Measurements from ENCODE around the gene SOCS2.

Gene SOCS2

DNA sequence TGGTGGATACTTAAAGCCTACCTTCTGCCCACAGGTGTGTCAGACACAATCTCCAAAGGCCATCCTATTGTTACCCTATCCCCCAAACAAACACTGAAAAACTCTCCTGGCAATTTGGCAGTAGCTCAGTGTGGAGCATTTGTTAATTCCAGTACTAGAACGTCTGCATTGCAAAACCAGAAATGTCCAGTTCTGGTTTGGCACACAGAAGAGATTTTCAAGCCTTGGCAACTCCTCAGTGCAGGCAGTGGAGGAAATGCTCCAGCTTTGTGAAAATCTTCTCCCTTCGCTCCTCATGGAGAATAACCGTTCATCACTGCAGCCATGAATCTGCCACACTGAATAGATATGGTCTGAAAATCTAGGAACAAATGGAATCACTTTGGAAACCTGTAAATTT is 5.3 kb upstream of the SOCS2 start:
- no peak for DNase-seq (ENCODE audit: low read depth in 3 of 3)

DNA sequence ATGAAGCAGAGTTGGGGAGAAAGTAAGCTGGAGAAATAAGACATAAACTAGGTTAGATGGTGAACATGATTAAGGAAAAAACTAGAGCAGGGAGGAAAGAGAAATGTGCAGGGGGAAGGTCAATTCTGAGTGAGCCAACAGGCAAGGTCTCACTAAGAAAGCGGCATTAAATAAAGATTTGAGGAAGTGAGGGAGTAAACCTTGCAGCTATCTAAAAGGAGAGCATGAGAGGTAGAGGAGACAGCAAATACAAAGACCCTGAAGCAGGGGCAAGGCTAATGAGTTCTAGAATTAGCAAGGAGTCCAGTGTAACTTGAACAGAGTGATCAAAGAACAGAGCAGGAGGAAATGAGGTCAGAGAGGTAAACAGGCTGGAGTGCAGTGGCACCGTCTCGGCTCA is 4.4 kb upstream of the SOCS2 start:
- DNase-seq (ENCODE audit: low read depth in 3 of 3), result no peak

DNA sequence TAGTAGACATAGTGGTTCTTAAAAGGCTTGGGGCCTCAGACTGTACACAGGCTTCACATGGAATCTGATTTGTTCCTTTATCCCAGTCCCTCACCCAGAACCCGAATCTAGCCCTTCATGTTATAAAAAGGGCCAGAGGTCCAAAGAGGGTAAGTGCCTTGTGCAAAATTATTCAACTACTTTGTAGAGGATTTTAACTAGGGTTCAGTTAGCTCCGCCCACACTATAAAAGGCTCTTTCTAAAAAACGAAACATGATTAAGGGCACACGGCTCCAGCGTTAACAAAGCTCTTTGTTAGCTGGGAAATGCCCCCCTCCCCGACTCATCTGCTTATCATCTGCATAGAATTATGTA is 3.2 kb upstream of the SOCS2 start:
- no peak for DNase-seq (ENCODE audit: low read depth in 3 of 3)

DNA sequence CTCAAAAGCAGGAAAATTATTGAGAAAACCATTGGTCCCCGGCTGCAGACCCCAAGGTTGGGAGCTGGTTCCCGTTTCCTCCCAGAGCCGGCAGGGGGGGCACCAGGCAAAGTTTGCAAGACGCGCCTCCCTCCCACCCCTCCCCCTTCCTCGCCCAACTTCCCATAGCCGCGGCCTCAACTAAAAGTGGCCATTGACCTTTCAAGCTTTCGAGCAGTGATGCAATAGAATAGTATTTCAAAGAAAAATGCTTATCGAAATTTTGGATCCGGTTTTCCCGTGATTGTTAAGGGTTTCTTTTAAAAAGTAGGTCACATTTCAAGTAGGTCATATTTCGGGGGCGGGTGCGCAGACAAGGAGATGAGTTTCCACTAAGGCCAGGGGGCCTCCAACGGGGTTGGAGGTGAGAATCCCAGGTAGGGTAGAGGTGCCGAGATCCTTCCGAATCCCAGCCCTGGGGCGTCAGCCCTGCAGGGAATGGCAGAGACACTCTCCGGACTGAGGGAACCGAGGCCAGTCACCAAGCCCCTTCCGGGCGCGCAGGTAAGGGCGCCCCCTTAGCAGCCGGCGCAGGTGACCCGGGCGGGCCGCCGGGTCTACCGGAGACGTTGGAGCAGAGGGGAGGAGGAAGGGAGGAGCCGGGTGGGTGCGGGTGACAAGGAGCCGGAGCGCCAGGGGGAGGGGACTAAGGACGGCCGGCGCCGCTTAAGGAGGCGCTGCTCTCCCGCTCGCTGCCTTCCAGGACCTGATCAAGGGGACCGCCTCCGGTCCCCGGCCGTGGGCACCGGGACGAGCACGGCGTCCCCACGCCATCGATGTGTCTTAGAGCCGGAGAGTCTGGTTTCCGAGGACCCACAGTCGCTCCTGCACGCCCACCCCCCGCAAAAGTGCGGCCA is 2.6 kb upstream of the SOCS2 start:
- peak in 1 of 3 donors; percentile 75 for DNase-seq (ENCODE audit: low read depth in 3 of 3)

DNA sequence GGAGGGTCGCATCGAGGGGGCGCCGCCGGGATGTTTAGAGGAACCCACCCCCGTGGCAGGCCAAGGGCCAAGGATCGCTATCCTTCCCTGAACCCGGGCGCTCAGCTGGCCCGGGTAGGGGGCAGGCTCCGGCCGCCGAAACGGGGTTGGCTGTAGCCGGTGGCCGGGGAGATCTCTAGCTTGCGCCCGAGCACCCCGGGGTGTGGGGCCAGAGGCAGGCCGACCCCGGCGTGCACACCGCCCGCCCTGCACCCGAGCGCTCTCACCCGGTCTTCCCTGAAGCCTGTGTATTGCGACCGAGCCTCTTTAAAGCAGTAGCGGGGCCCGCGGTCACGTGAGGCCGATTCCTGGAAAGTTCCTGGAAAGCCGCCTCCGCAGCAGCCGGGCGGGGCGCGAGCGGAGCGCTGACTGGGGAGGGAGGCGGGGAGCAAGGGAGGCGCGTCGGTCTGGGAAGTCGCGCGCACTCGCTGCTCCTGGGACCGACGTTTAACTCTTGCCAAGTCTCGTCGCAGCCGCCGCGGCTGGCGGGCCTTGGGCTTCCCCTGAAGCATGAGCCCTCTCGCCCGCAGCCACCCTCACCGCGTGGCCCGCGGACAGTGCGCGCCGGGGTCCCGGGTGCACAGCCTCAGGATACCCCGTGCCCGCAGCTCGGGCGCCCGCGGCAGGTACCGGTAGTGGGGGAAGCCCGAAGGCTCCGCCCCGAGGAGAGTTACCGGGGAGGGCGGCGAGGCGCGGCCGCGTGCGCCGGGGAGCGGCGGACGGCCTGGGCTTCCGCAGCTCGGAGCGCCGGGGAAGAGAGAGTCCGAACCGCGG is 1.7 kb upstream of the SOCS2 start:
- peak; percentile 79 to 82 (median 80) for DNase-seq (ENCODE audit: low read depth in 3 of 3)

DNA sequence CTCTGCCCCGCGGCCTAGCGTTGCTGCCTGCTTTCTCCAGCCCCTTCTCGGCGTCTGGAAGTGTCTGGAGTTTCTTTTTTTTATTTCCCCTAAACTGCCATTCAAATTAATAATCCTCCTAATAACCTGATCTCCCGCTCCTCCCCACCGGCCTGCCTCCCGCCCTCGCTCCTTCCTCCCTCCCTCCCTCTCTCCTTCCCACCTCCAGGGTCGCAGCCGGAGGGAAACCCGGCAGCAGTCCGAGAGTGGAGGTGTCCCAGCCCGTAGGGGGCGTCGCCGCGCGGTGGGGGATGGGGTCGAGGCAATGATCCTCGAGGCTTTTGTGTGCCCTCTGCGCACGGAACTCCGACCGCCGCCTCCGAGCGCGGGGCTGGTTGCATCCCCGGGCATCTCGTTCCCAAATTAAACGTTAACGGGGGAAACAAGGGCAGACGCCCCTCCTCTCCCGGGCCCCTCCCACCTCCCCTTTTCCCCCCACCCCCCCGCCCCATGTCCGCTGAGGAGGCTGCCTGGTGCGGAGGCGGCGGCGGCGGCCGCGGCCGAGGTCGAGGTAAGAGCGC is 1.0 kb upstream of the SOCS2 start:
- DNase-seq (ENCODE audit: low read depth in 3 of 3), result peak in 1 of 3 donors; percentile 49

DNA sequence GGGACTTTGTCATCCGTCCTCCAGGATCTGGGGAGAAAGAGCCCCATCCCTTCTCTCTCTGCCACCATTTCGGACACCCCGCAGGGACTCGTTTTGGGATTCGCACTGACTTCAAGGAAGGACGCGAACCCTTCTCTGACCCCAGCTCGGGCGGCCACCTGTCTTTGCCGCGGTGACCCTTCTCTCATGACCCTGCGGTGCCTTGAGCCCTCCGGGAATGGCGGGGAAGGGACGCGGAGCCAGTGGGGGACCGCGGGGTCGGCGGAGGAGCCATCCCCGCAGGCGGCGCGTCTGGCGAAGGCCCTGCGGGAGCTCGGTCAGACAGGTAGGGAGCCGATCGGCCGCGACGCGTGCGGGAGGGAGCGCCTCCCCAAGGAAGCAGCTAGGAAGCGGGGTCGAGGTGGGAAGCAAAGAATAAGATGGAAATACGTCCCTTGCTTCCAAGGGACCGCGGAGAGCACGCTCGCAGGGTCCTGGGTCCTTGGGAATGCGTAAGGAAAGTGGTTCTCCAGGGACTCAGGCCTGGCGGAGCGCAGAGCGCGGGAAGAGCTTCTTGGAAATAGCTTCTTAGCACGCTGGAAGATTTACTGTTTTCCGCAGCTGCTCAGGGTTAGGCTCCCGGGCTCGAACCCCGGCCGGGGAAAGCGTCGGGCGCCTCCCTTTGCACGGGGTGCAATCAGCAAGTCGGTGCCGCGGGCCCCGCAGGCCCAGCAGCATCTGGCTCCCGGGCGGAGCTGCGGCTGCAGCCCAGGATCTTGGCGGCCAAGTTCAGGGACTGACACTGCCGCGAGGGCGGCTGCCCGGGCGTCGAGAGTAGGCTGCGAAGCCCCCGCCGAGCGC is 457 bp downstream of the SOCS2 start:
- peak in 1 of 3 donors; percentile 18 for DNase-seq (ENCODE audit: low read depth in 3 of 3)

DNA sequence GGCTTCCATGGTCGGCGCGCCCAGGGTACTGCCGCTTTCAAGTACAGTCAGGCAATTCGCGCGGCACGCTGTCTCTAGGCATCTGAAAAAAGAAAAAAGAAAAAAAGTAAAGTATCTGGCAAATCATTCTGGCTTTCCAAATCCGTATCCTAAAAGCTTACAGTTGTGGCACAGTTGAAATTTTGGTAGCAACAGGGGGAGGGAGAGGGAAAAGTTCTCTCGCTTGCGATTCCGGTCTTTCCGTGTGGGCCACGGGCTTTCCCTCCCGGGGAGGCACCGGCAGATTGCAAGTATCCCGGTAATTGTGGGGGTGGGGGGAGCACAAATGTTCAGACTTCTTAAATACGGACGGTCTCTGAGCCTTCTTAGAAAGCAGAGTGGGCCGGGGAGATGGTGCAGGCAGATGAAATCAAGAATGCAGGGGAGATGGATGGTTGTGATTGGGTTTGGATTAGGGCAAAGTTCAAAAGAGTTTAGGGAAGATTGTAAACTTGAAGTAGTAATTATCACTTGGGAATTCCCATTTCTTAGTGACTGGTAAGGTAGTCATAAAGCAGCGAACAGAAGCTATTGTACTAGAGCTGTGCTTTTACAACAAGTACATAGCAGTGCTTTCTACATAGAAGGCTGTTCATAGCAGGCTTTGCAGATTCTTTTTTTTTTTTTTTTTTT is 1.2 kb downstream of the SOCS2 start:
- no peak for DNase-seq (ENCODE audit: low read depth in 3 of 3)

DNA sequence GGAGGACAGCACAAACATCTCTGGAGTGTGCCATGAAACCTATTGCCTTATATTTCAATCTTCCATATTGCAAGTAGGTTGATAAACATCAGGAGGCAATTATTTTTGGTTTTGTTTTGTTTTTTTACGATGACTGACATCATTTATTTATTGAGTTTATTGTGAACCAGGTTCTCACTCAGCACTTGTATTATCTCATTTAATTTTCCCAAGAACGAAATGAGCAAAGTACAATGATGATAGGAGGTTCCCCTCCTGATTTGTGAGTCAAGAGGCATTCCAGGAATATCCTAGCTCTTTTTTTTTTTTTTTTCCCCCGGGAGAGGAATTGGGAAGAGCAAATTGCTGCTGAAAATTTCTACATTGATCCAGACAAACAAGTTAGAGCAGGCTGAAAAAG is 4.7 kb downstream of the SOCS2 start:
- no peak for DNase-seq (ENCODE audit: low read depth in 3 of 3)

DNA sequence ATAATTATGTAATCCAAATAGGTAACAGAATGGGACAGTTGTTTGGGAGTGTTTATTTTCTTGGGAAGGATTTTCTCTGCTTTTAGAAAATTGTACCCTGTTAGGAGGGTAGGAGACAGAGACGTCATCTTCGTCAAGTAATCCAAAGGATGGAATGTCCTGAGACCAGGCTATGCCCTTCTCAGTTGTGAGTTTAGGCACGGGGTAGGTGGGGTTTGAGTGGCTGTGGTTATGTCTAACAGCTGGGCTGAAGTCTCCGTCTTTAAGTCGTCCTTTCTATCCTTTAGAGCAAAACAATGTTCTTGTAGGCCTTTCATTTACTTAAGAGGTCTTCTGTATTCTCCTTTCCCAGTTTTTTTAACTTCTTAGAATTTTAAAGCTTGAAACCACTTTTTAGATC is 5.7 kb downstream of the SOCS2 start:
- no peak for DNase-seq (ENCODE audit: low read depth in 3 of 3)

DNA sequence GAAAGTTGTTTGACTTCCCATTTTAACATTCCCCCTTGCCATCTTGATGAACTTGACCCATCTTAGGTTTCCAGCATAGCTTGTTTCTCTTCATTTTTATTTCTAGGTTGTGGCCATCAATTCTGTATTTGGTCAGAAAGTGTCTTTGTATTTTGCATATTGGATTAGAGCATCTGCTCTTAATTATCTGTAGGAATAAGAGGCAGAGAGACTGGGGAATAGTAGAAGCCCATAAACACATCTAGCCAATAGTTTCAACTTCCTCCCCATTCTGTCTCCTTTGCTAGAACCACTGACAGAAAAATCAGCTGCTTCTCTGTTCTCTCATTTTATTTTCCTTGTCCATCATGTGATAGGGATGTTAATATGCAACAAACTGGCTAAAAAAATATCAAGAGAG is 8.2 kb downstream of the SOCS2 start:
- DNase-seq (ENCODE audit: low read depth in 3 of 3), result no peak

DNA sequence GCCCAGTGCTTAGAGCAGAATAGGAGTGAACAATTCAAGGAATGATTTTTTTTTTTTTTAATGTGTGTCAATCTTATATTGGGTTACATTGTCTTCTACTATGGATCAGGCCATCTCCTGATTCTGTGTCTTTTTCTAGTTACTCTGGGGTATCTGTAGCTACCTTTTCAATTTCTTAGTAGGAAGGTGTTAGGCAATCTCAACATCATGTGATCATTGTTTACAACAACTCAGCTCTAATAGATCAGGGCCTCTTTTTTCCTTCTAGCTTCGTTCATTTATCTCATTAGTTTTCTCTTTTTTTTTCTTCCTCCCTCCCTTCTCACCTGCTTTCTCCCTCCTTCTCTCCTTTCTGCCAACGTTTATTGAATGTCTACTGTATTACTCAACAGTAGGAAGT is 8.9 kb downstream of the SOCS2 start:
- no peak for DNase-seq (ENCODE audit: low read depth in 3 of 3)

DNA sequence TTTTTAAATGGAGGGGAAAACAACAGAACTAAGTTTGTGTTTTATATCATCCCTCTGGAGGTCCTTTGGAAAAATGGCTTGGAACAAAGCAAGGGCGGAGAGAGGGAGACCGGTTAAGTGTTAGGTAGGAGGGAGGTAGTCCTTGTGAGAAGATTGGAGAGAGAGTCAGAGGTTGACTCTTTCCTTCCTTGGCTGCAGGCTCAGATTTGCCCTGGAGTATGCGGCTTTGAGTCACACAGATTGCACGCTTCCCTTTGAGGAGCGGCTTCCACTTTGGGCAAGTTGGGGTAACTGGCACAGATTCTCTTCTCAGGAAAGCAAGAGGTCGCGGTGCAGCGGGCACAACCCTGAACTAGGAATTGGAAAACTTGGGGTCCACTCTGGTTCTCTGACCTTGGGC is 9.9 kb downstream of the SOCS2 start:
- no peak for DNase-seq (ENCODE audit: low read depth in 3 of 3)

DNA sequence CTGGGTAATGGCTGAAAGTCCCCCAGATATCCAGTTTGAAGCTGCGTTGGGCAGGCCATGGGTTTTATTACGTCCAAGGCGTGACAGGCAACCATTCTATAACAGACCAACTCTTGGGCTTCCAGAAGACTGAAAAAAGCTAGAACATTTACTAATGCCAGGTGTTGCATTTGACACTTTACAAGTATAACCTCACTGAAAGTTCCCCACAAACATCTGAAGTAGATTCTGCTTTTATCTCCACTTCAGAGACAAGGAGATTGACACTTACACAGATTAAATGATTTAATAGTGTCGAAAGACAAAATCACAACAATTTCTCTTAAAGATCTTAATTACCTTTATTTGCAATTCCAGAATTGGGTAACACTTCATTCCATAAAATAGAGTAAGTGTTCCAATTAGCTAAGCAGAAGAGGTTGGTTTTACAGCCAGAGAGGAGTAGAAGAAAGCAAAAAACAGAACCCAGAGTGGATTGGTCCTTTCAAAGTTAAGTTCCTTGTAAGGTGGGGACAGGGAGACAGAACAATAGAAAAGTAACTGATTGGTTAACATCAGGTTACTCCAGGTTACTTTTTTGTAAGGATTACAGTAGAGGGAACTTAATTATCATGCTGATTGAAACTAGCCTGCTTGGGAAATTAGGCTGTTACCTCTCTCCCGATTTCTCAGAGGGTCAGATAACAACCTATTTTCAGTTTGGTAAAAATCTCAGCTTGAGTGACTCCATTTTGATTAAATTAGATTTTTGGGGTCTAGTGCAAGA is 11.3 kb downstream of the SOCS2 start:
- no peak for DNase-seq (ENCODE audit: low read depth in 3 of 3)

DNA sequence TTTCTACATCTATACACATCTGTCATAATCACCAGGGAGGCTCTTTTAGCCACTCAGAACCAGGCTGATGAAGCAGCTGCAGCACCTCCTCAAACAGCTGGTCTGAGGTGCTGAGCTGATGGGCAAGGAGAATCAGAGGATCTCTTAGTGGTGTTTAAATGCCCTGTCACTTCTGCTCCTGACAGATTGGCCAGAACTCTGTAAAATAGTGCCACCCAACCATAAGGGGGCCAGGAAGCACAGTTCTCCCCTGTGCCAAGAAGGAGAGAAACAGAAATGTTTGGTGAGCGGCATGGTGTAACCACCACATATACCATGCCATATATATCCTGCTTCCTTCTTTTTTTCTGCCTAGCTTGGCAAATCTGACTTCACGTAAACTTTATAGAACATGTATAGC is 12.8 kb downstream of the SOCS2 start:
- no peak for DNase-seq (ENCODE audit: low read depth in 3 of 3)

DNA sequence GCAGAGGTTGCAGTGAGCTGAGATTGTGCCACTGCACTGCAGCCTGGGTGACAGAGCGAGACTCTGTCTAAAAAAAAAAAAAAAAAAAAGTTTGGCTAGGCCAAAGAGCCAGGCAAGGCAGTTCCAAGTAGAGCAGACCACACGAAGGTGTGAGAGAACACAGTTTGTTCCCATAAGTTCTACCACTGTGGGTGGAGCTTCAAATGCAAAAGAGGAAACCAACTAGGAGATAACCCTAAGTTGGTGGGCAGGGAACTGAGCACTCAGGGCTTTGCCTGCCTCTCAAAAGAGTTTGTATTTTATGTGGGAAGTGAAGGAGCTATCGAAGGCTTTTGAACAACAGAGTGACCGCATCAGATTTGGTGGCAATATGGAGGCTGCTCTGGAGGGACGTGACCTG is 15.1 kb downstream of the SOCS2 start:
- DNase-seq (ENCODE audit: low read depth in 3 of 3), result no peak

DNA sequence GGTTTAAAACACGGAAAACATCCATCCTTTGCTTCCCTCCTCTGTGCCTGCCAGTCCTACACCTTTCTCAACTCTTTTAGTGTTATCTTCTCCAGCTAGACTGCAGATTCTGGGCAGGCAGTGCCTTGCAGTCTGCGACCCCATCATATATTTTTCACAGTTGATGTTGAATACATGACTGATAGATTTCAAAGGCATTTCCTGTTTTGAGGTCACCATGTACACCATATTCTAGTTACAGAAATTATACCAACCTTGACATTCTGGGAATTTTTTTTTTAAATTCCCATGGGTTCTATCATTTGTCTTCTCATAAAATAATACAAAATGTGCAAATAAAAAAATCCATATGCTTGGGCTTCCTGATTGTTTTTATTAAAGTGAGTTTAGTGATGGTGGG is 16.6 kb downstream of the SOCS2 start:
- no peak for DNase-seq (ENCODE audit: low read depth in 3 of 3)

DNA sequence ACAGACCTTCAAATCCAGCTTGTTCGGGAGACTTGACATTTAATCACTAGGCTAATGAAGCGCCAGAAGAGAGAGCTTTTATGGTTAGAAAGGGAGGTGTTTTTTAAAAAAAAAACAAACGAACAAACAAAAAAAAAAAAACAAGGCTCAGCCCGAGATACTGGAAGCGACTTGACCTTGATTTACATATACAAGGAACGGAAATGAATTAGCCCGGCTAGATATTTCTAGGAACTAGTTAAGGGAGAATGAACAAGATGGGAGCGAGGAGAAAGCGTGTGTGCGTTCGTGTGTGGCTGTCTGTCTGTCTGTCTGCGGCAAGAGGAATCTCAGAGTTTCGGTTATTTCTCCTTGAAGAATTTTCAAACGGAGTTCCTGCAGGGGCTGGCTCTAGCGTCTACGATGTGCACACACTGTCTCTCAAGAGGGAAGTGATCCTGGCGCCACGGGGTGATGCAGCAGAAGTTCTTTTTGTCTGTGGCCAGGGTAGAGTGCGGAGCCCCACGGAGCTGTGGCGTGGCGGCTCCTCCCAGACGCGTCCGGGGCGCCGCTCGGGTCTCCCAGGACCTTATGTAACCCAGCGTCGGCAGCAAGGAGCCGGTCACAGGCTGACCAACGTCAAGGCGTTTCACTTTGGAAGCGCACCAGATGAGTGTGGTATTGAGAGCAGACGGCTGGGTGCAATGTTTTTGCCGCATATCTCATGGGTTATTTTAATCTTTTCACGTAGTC is 18.8 kb downstream of the SOCS2 start:
- DNase-seq (ENCODE audit: low read depth in 3 of 3), result no peak

DNA sequence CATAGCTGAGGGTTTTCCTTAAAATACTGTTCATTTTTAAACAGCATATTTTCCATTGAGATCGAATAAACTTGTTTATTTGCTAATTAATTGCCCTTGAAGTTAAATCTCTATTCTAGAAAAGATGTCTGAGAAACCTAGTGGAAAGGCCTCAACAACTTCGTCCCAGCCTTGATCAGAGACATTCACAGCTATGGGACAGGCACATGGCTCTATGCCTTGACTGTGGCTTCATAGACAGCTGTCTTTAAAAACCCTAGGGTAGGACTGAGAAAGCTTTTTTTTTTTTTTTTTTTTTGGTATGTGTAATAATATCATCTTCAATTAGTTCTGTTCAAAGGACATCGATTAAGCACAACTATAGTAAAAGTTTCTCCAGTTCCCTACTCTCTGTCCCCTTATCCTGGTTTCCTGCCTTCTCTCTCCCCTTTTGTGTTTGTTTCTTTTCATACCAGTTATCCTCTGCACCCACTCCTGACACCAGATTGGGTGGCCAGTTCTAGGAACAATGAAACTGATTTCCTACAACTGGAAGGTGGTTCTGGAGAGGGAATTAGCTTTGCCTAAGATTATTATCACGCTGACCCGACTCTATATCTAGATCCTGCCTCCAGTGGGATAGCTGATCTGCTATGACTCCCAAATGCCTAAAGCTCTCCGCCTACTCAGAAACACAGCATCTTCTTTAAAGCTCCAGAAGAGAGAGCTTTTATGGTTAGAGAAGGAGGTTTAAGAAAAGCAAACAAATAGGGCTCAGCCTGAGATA is 20.3 kb downstream of the SOCS2 start:
- DNase-seq (ENCODE audit: low read depth in 3 of 3), result no peak

Measured in stimulated activated CD4-positive, alpha-beta T cell treated with anti-CD3 and anti-CD28 coated beads, TNF-alpha, amount 100 ng/mL, for 48 hours (primary cell).